Astrocyte (in vitro differentiated cells and primary cell): ENCODE data around the gene TFDP2. TPM values are rescaled to one million over a fixed set of nuclear protein-coding genes. Genes with fewer than 3 reads are reported as not detected.

Source experiments
- DNase-seq: peaks from one replicate; pipeline ENCODE4 v3.0.0-alpha.2; 2010; ENCODE audit warnings: low read depth
- FAIRE-seq: peaks from 2 replicates; lab custom pipeline; 2011; peaks lifted over from hg19 to GRCh38; lab: Jason Lieb, UNC
- H2AFZ ChIP-seq: 2 replicates; pipeline ENCODE4 v1.6.0; 2012; ENCODE audit warnings: low read depth, low read length, inconsistent platforms
- H3K27ac ChIP-seq: 2 replicates; pipeline ENCODE4 v1.5.1; 2011; ENCODE audit warnings: low read depth, low read length, inconsistent platforms
- H3K27me3 ChIP-seq: 2 replicates; pipeline ENCODE4 v1.6.0; 2011; ENCODE audit warnings: low read length, inconsistent platforms; ENCODE audit not compliant: insufficient read depth
- H3K36me3 ChIP-seq: 2 replicates; pipeline ENCODE4 v1.5.1; 2011; ENCODE audit warnings: low read length, inconsistent platforms; ENCODE audit not compliant: insufficient read depth
- H3K4me1 ChIP-seq: 2 replicates; pipeline ENCODE4 v1.5.1; 2011; ENCODE audit warnings: low read length, inconsistent platforms; ENCODE audit not compliant: insufficient read depth
- H3K4me2 ChIP-seq: 2 replicates; pipeline ENCODE4 v1.6.0; 2012; ENCODE audit warnings: low read length, inconsistent platforms
- H3K4me3 ChIP-seq: 2 replicates; pipeline ENCODE4 v1.5.1; 2011; ENCODE audit warnings: low read depth, mild to moderate bottlenecking, low read length, inconsistent platforms; ENCODE audit not compliant: insufficient read depth
- H3K79me2 ChIP-seq: 2 replicates; pipeline ENCODE4 v1.6.0; 2012; ENCODE audit warnings: mild to moderate bottlenecking, low read length, inconsistent platforms; ENCODE audit not compliant: insufficient read depth
- H3K9ac ChIP-seq: 2 replicates; pipeline ENCODE4 v1.6.0; 2012; ENCODE audit warnings: mild to moderate bottlenecking, low read length, inconsistent platforms
- H3K9me3 ChIP-seq: 2 replicates; pipeline ENCODE4 v1.5.1; 2012; ENCODE audit warnings: low read depth, mild to moderate bottlenecking, low read length, inconsistent platforms; ENCODE audit not compliant: insufficient read depth
- H4K20me1 ChIP-seq: 2 replicates; pipeline ENCODE4 v1.6.0; 2012; ENCODE audit warnings: low read length, inconsistent platforms; ENCODE audit not compliant: insufficient read depth
- H3K27ac Mint-ChIP-seq: one replicate; pipeline ENCODE4 v1.8.0; 2021; ENCODE audit warnings: mild to moderate bottlenecking, mixed read lengths; ENCODE audit not compliant: unreplicated experiment
- H3K27me3 Mint-ChIP-seq: one replicate; pipeline ENCODE4 v1.8.0; 2021; ENCODE audit warnings: low read depth, mixed read lengths; ENCODE audit not compliant: unreplicated experiment
- H3K36me3 Mint-ChIP-seq: one replicate; pipeline ENCODE4 v1.8.0; 2021; ENCODE audit warnings: low read depth, mixed read lengths; ENCODE audit not compliant: unreplicated experiment
- H3K4me1 Mint-ChIP-seq: one replicate; pipeline ENCODE4 v1.8.0; 2021; ENCODE audit warnings: low read depth, mixed read lengths; ENCODE audit not compliant: unreplicated experiment
- H3K4me3 Mint-ChIP-seq: one replicate; pipeline ENCODE4 v1.8.0; 2021; ENCODE audit warnings: mild to moderate bottlenecking, moderate library complexity, mixed read lengths; ENCODE audit not compliant: unreplicated experiment
- H3K9me3 Mint-ChIP-seq: one replicate; pipeline ENCODE4 v1.8.0; 2021; ENCODE audit warnings: mild to moderate bottlenecking, mixed read lengths; ENCODE audit not compliant: unreplicated experiment
- CTCF ChIP-seq: IDR thresholded peaks from 2 replicates; pipeline ENCODE4 v1.5.1; 2011; ENCODE audit warnings: low read depth, mild to moderate bottlenecking, inconsistent platforms, low read length, moderate library complexity; ENCODE audit not compliant: insufficient read depth
- EZH2 ChIP-seq: IDR thresholded peaks from 2 replicates; pipeline ENCODE4 v1.6.1; 2012; ENCODE audit warnings: mild to moderate bottlenecking, low read length, inconsistent platforms; ENCODE audit not compliant: insufficient read depth
- total RNA-seq: library from RNA; stranded (reverse); gene quantifications from 2 replicates; pipeline ENCODE4 v1.2.1, GENCODE V29; 2021

TFDP2 gene
- total RNA-seq, 1 donor from 2014 or later = 51.0 TPM

DNA sequence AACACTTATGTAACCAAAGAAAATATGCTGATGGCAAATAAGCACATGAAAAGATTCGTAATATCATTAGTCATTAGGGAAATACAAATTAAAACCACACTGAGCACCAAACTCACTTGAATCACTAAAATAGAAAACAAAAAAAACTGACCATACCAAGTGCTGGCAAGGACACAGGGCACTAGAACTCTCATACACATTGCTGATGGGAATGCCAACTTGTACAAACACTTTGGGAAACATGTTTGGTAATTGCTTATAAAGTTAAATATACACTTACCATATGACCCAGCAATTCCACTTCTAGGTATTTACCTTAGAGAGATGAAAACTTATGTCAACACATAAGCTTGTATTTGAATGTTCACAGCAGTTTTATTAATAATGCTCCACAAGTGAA, 95.5 kb downstream of the TFDP2 start:
- Mint-ChIP-seq H3K4me1 (no peaks in the 10 kb centered on the region), H3K27me3 (no peaks in the 10 kb centered on the region), H3K4me3 (no peak overlapping the region), H3K9me3 (no peaks in the 10 kb centered on the region), H3K27ac (no peak overlapping the region), H3K36me3 (no peaks in the 10 kb centered on the region)
- H3K4me2 ChIP-seq = no peak overlapping the region
- no peaks in the 10 kb centered on the region for H3K9me3 ChIP-seq
- H3K27me3 ChIP-seq = no peaks in the 10 kb centered on the region
- no peak overlapping the region for H3K4me3 ChIP-seq
- no peaks in the 10 kb centered on the region for H4K20me1 ChIP-seq
- H3K4me1 ChIP-seq = no peaks in the 10 kb centered on the region
- no peak overlapping the region for H3K9ac ChIP-seq
- H3K79me2 ChIP-seq = no peaks in the 10 kb centered on the region
- H2AFZ ChIP-seq = no peak overlapping the region
- TF ChIP-seq CTCF (no peak), EZH2 (no peak)
- no peaks in the 10 kb centered on the region for H3K36me3 ChIP-seq
- no peak for DNase-seq
- no peak overlapping the region for H3K27ac ChIP-seq
- FAIRE-seq = no peak

GRCh38 chr3:142053244-142053643, 96.1 kb downstream of the TFDP2 start:
- H3K4me1 Mint-ChIP-seq = no peaks in the 10 kb centered on the region
- Histone ChIP-seq H3K27ac (no peak overlapping the region), H3K36me3 (no peaks in the 10 kb centered on the region), H3K4me2 (no peak overlapping the region), H3K27me3 (no peaks in the 10 kb centered on the region), H2AFZ (no peak overlapping the region), H3K9ac (no peak overlapping the region), H4K20me1 (no peaks in the 10 kb centered on the region), H3K79me2 (no peaks in the 10 kb centered on the region), H3K4me1 (no peaks in the 10 kb centered on the region), H3K9me3 (no peaks in the 10 kb centered on the region), H3K4me3 (no peak overlapping the region)
- FAIRE-seq = no peak
- H3K9me3 Mint-ChIP-seq = no peaks in the 10 kb centered on the region
- DNase-seq = no peak
- H3K27ac Mint-ChIP-seq = no peak overlapping the region
- no peak for TF ChIP-seq CTCF
- no peak for TF ChIP-seq EZH2
- no peak overlapping the region for H3K4me3 Mint-ChIP-seq
- H3K36me3 Mint-ChIP-seq = no peaks in the 10 kb centered on the region
- H3K27me3 Mint-ChIP-seq = no peaks in the 10 kb centered on the region

GRCh38 chr3:142051351-142051750, 98.0 kb downstream of the TFDP2 start:
- TF ChIP-seq EZH2 (no peak), CTCF (no peak)
- no peaks in the 10 kb centered on the region for H3K4me1 Mint-ChIP-seq
- H3K36me3 Mint-ChIP-seq = no peaks in the 10 kb centered on the region
- no peak overlapping the region for H2AFZ ChIP-seq
- H3K79me2 ChIP-seq = no peaks in the 10 kb centered on the region
- no peak overlapping the region for H3K27ac Mint-ChIP-seq
- no peak overlapping the region for H3K4me3 ChIP-seq
- DNase-seq = no peak
- no peak overlapping the region for H3K4me2 ChIP-seq
- H3K4me3 Mint-ChIP-seq = no peak overlapping the region
- no peaks in the 10 kb centered on the region for H3K36me3 ChIP-seq
- no peaks in the 10 kb centered on the region for H3K4me1 ChIP-seq
- H3K9ac ChIP-seq = no peak overlapping the region
- H4K20me1 ChIP-seq = no peaks in the 10 kb centered on the region
- no peak overlapping the region for H3K27ac ChIP-seq
- H3K27me3 Mint-ChIP-seq = no peaks in the 10 kb centered on the region
- no peaks in the 10 kb centered on the region for H3K9me3 ChIP-seq
- no peaks in the 10 kb centered on the region for H3K9me3 Mint-ChIP-seq
- FAIRE-seq = no peak
- H3K27me3 ChIP-seq = no peaks in the 10 kb centered on the region
